ENCODE measurements around the gene HIPK2. TPM values are rescaled to one million over a fixed set of nuclear protein-coding genes. Genes with fewer than 3 reads are reported as not detected.

Gene HIPK2
- total RNA-seq, 4 donors from 2014 or later, result 16.6 to 60.2 (median 35.1) TPM

DNA sequence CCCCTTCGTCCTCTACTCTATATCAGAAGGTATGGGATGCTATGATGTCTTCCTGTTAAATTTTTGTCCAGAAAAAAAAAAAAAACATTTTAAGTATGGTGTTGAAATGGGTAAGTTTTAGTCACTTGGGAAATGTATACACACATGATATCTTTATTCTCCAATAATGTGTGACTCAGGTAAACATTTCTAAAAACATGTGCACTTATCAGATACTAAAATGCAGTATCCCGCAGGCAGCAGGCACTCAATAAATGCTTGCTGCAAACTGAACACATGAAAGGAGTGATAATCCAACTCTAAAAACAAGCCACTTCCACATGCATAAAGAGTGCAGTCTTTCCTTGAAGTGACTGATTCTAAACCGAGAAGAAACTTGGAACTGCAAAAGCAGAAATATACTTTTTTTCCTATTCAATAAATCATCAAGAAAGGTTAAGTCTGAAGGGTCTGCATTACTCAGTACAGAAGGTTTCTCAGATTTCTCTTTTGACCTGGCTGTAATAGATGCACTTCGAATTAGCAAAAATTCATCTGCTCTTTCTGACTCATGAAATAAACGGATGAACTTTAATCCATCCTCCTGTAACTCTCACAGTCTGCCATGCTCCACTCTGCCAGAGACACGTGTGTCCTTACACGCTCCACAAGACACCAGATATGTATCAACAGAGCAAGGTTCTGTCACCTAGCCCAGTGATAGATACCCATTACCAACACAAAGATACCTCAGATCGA, 84.0 kb downstream of the HIPK2 start:
- Histone ChIP-seq H3K4me1 (peaks cover 0 to 18% (median 4%) of the 10 kb centered on the region in 4 donors), H3K36me3 (peaks cover 0 to 9% (median 0%) of the 10 kb centered on the region in 3 donors), H3K9me3 (no peaks in the 10 kb centered on the region), H3K4me3 (no peak overlapping the region), H3K27ac (no peak overlapping the region), H3K27me3 (no peaks in the 10 kb centered on the region)
- no peak for TF ChIP-seq POLR2A (IDR thresholded peaks at IDR 0.05)
- TF ChIP-seq, protein P1, sequence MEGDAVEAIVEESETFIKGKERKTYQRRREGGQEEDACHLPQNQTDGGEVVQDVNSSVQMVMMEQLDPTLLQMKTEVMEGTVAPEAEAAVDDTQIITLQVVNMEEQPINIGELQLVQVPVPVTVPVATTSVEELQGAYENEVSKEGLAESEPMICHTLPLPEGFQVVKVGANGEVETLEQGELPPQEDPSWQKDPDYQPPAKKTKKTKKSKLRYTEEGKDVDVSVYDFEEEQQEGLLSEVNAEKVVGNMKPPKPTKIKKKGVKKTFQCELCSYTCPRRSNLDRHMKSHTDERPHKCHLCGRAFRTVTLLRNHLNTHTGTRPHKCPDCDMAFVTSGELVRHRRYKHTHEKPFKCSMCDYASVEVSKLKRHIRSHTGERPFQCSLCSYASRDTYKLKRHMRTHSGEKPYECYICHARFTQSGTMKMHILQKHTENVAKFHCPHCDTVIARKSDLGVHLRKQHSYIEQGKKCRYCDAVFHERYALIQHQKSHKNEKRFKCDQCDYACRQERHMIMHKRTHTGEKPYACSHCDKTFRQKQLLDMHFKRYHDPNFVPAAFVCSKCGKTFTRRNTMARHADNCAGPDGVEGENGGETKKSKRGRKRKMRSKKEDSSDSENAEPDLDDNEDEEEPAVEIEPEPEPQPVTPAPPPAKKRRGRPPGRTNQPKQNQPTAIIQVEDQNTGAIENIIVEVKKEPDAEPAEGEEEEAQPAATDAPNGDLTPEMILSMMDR (IDR thresholded peaks at IDR 0.05), result no peak
- DNase-seq, result no peak

DNA sequence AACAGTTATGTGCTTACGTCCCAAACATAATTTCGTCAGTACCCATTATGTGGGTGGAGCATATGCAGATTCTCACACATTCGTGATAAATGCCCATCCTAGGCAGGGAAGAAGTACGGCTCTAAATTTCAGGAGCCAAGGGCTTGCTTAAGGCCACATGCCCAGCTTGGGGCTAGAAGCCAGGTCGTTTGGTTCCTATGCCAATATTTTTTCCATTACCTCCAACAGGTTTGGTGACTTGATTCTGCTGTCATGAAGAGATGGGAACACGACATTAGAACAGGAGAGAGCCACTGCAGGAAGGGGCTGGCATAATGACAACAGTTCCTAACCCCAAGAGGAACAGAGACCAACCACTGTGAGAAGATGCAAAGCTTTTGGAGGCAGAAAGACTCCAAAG, 85.1 kb downstream of the HIPK2 start:
- no peak overlapping the region for H3K4me3 ChIP-seq
- no peaks in the 10 kb centered on the region for H3K9me3 ChIP-seq
- H3K4me1 ChIP-seq, result peaks cover 0 to 18% (median 4%) of the 10 kb centered on the region in 4 donors
- H3K27ac ChIP-seq, result no peak overlapping the region
- no peak for DNase-seq
- peaks cover 0 to 9% (median 0%) of the 10 kb centered on the region in 3 donors for H3K36me3 ChIP-seq
- no peak for TF ChIP-seq POLR2A (IDR thresholded peaks at IDR 0.05)
- TF ChIP-seq, protein P1 (IDR thresholded peaks at IDR 0.05), result no peak
- H3K27me3 ChIP-seq, result no peaks in the 10 kb centered on the region

DNA sequence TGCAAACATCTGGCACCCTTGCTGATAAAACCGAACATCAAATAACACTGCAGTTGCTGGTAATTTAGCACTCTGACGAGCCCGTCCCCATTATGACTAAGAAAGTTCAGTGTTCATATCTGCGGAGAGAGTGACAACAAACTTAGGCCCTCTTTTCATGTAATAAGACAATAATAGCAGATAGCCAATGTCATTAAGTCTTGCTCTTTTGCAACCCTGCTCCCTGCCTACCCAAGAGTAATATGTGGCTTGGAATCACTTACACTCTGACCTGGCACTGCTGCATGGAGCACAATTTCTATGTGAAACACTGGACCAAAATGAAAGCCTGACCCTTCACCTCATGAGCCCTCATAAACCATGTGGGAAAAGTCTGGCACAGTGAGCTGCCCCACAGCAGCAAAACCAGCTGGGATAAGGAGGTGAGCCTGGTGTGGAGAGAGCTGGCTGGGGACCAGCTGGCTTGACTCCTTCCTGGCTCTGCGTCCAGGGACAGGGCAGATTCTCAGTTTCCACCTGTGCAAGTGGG, 86.5 kb downstream of the HIPK2 start:
- DNase-seq, result peak in 2 of 3 donors; percentile 57 to 66
- no peaks in the 10 kb centered on the region for H3K9me3 ChIP-seq
- no peak for TF ChIP-seq POLR2A (IDR thresholded peaks at IDR 0.05)
- TF ChIP-seq, protein P1 (IDR thresholded peaks at IDR 0.05), result no peak

DNA sequence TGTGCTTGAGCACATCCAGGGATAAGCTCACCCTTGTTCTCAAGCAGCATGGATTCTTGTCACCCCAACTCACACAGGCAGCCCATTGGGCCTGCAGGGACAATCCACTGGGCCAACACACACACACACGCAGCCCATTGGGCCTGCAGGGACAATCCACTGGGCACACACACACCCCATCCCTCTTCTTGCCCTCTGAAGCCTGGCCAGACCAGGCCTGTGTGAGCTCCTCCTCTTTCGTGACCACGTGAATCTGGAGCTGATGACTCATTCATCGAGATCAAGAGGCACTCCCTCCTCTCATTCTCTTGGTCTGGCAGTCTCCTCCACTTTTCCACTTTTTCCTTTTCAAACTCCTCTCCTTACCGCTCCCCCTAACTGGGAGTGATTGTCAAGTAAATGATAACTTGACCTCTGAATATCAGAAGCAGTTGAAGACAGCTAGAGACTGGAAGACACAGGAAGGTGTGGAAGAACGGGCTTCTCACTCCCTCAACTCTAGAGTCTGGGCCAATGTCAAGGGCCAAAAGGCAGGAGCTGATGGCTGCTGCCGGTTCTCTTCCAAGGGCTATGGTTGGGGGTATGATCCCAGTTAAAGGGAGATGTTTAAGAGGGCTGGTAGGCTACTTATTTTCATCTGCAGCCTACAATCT, 89.7 kb downstream of the HIPK2 start:
- H3K4me1 ChIP-seq, result peaks cover 0 to 11% (median 3%) of the 10 kb centered on the region in 4 donors
- TF ChIP-seq, protein P1 (IDR thresholded peaks at IDR 0.05), result no peak
- TF ChIP-seq POLR2A (IDR thresholded peaks at IDR 0.05), result no peak
- no peaks in the 10 kb centered on the region for H3K27me3 ChIP-seq
- H3K9me3 ChIP-seq, result no peaks in the 10 kb centered on the region
- no peak overlapping the region for H3K4me3 ChIP-seq
- DNase-seq, result peak in 1 of 3 donors; percentile 37
- H3K27ac ChIP-seq, result no peak overlapping the region
- peaks cover 0 to 9% (median 0%) of the 10 kb centered on the region in 3 donors for H3K36me3 ChIP-seq

More for the DNA sequence above, 86.5 kb downstream of the HIPK2 start:
- Histone ChIP-seq H3K27me3 (no peaks in the 10 kb centered on the region), H3K4me1 (peaks cover 0 to 17% (median 0%) of the 10 kb centered on the region in 4 donors), H3K4me3 (no peak overlapping the region), H3K36me3 (peaks cover 0 to 9% (median 0%) of the 10 kb centered on the region in 3 donors), H3K27ac (peak overlapping the region in 1 of 4 donors; percentile 59)

DNA sequence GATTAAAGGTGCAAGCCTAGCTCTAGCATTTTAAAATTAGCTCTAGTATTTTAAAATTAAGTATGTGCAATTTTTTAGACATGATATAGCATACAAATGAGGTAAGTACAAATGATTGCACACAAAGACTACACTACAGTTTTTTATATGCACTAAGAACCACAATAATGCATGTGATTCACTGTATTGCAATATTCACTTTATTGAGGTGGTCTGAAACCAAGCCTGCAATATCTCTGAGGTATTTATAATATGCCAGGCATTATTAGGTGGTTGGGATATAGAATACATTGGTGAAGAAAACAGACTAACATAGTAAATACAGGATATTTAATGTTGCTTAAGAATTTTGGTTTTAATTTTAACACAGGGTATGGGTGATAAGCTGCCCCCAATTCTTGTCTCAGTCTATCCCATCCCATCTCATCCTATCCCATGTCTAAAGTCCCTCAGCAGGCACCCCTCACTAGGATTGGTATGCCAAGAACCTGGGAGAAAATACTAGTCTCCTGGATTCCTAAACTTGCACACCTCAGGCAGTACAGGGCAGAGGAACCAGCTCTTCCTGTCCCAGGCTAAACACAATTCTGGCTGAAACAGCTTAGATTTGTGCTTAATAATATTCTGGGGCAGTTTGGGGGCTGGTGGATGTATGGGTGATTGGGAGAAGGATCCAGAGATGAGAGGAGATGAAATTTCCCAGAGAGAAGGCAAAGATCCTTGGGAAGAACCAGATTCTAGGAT, 90.4 kb downstream of the HIPK2 start:
- no peak overlapping the region for H3K27ac ChIP-seq
- peaks cover 0 to 12% (median 7%) of the 10 kb centered on the region in 4 donors for H3K4me1 ChIP-seq
- no peak for DNase-seq
- H3K4me3 ChIP-seq, result no peak overlapping the region
- H3K36me3 ChIP-seq, result peaks cover 0 to 9% (median 0%) of the 10 kb centered on the region in 3 donors
- no peaks in the 10 kb centered on the region for H3K27me3 ChIP-seq
- no peaks in the 10 kb centered on the region for H3K9me3 ChIP-seq
- TF ChIP-seq POLR2A (IDR thresholded peaks at IDR 0.05), result no peak
- TF ChIP-seq, protein P1 (IDR thresholded peaks at IDR 0.05), result no peak
